Right lobe of liver (tissue), 4 donors: ENCODE measurements around the gene SUPT20HL1.

ENCODE experiments used
- CTCF ChIP-seq, 4 donors: fragments of 200-600 bp in 3 of 4; fragments of 450-650 bp in 1 of 4; IDR thresholded peaks; one replicate each; pipeline versions ENCODE4 v1.5.1 to v1.8.0; 2016 to 2022; ENCODE audit warnings: antibody characterized with exemption in 4 of 4, mild to moderate bottlenecking in 2 of 4
- POLR2A ChIP-seq: fragments of 450-650 bp; IDR thresholded peaks from one replicate; pipeline ENCODE4 v1.6.1; 2017; ENCODE audit warnings: antibody characterized with exemption, mild to moderate bottlenecking
- donor health status: DM: no; HTN: no; CAD: no.
- donor health status: DM: no; HTN: no; CAD: no.
- donor health status: DM: no; HTN: yes; CAD: no.

- TF ChIP-seq CTCF (IDR thresholded peaks at IDR 0.05) (no peak), POLR2A (no peak)
Observed at GRCh38 chrX:24399550-24399949, 39.1 kb downstream of the SUPT20HL1 start.
